ENCODE data around the gene KRT4.

GRCh38 chr12:52789637-52790426, 24.1 kb downstream of the KRT4 start:
- TF ChIP-seq POLR2A (IDR thresholded peaks at IDR 0.05; ENCODE audit: low read length) (no peak), GATA1 (IDR thresholded peaks at IDR 0.05; ENCODE audit: low read depth, low read length) (no peak)

Measured in erythroblast (primary cell).